ENCODE data around the gene ZMAT3. TPM values are rescaled to one million over a fixed set of nuclear protein-coding genes. Genes with fewer than 3 reads are reported as not detected.

ZMAT3 gene
- total and polyA plus RNA-seq, 2 of the 13 experiments (the other 11 are each of a cell fraction or from before 2014, with no cell fraction given), result 11.4 to 11.7 TPM

GRCh38 chr3:179083977-179084376 lies 12.4 kb upstream of the ZMAT3 start:
- no peak overlapping the region for H2AFZ ChIP-seq (ENCODE audit: low read length)
- no peak for ATAC-seq
- in situ Hi-C loops (cut with HindIII; ENCODE audit: extremely low pct_ligation_motif_present, low pct_unique_long_range_greater_than_20kb), result no loop called here

More at GRCh38 chr3:179083977-179084376, 12.4 kb upstream of the ZMAT3 start:
- intact Hi-C loops (cut with micrococcal nuclease; ENCODE audit: unreplicated experiment), result no loop called here
- BruUV-seq (replicated peaks), result no TSS peak
- no peaks in the 10 kb centered on the region for H3K79me2 ChIP-seq (ENCODE audit: insufficient read depth, low read length)
- H3K36me3 ChIP-seq (replicated peaks in 1 of 2; ENCODE audit: control insufficient read depth in 1 of 2, insufficient read depth in 2 of 2, low read length in 2 of 2), result no peaks in the 10 kb centered on the region
- H3K4me1 ChIP-seq (ENCODE audit: insufficient read depth, low read length), result no peaks in the 10 kb centered on the region
- no peak overlapping the region for H3K4me3 ChIP-seq (replicated peaks in 1 of 3; ENCODE audit: insufficient read depth in 1 of 3, low read depth in 2 of 3, low read length in 3 of 3)
- ChIA-PET CTCF (ENCODE audit: low intra/inter-chr PET ratio, low total read pairs) (no interaction called here), POLR2A (no interaction called here)
- WGBS (ENCODE audit: low lambda C conversion rate), result 1% methylated on average over 2 of the region's 2 CpGs
- TF ChIP-seq KLF12 (CRISPR knock-in tag; IDR thresholded peaks at IDR 0.05; ENCODE audit: borderline replicate concordance), result no peak
- TF ChIP-seq ZKSCAN8 (CRISPR knock-in tag; IDR thresholded peaks at IDR 0.05; ENCODE audit: borderline replicate concordance), result no peak
- TF ChIP-seq ZNF687 (CRISPR knock-in tag; IDR thresholded peaks at IDR 0.05), result no peak
- TF ChIP-seq ZBTB37 (CRISPR knock-in tag; IDR thresholded peaks at IDR 0.05), result no peak
- no peak for TF ChIP-seq ZKSCAN5 (CRISPR knock-in tag; IDR thresholded peaks at IDR 0.05)
- no peak for TF ChIP-seq ZNF629 (CRISPR knock-in tag; conservative IDR thresholded peaks at IDR 0.05)
- TF ChIP-seq ZZZ3 (CRISPR knock-in tag; IDR thresholded peaks at IDR 0.05; ENCODE audit: borderline replicate concordance), result no peak
- TF ChIP-seq NR0B2 (CRISPR knock-in tag; IDR thresholded peaks at IDR 0.05), result no peak
- TF ChIP-seq ZNF263 (CRISPR knock-in tag; IDR thresholded peaks at IDR 0.05), result no peak
- TF ChIP-seq ATF6 (CRISPR knock-in tag; conservative IDR thresholded peaks at IDR 0.05), result no peak
- TF ChIP-seq ZBTB1 (CRISPR knock-in tag; IDR thresholded peaks at IDR 0.05; ENCODE audit: borderline replicate concordance), result no peak
- TF ChIP-seq RAD51 (IDR thresholded peaks at IDR 0.05; ENCODE audit: borderline replicate concordance), result no peak
- no peak for TF ChIP-seq ZSCAN21 (CRISPR knock-in tag; IDR thresholded peaks at IDR 0.05; ENCODE audit: borderline replicate concordance)
- no peak for TF ChIP-seq ZNF256 (CRISPR knock-in tag; conservative IDR thresholded peaks at IDR 0.05)
- TF ChIP-seq ARID3A (IDR thresholded peaks at IDR 0.05; ENCODE audit: low read depth, low read length), result no peak
- no peak for TF ChIP-seq TEAD2 (CRISPR knock-in tag; IDR thresholded peaks at IDR 0.05)
- no peak overlapping the region for H3K4me2 ChIP-seq (ENCODE audit: low read depth, low read length)
- no peaks in the 10 kb centered on the region for H4K20me1 ChIP-seq (ENCODE audit: insufficient read depth, low read length)
- no peaks in the 10 kb centered on the region for H3K9me3 ChIP-seq (ENCODE audit: low read length)
- H3K27me3 ChIP-seq (ENCODE audit: control insufficient read depth in 1 of 2, insufficient read depth in 2 of 2, low read length in 2 of 2), result 0 out of 5 replicates have a peak, but pooled peaks cover 0 to 6% of the 10 kb centered on the region in 2 experiments
- DNase-seq (ENCODE audit: low spot score) (no peak), FAIRE-seq (no peak)
- no peak overlapping the region for H3K27ac ChIP-seq (ENCODE audit: extremely low read length, insufficient read depth, low read length)
- H3K9ac ChIP-seq (ENCODE audit: insufficient read depth, low read depth, low read length), result no peak overlapping the region
